ENCODE data around the gene DIP2B. TPM values are rescaled to one million over a fixed set of nuclear protein-coding genes. Genes with fewer than 3 reads are reported as not detected.

The DIP2B gene
- polyA plus RNA-seq, 1 donor from 2014 or later = 44.0 TPM

DNA sequence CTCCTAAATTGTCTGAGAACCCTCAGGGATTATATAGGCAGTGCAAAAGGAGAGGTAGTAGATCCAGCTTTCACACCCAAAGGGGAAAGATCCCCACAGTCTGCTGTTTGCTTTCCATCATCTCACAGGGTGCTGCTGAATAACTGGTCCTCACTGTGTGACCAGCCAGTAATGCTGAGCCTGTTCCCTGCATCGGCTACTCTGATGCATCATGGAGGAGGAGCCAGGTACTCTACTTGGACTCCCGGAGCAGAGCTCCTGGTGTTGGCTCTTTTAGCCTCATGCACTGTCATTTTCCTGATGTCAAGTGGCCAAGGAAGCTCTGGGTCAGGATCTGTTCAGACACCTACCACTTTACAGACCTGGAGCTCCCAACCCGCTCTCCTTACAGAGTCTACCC, 131.7 kb downstream of the DIP2B start:
- H3K27ac ChIP-seq (ENCODE audit: low read length) = no peak overlapping the region
- H2AFZ ChIP-seq (ENCODE audit: low read depth, low read length) = no peak overlapping the region
- no peaks in the 10 kb centered on the region for H3K36me3 ChIP-seq (ENCODE audit: insufficient read depth, low read length)
- H3K9ac ChIP-seq (ENCODE audit: low read length) = no peak overlapping the region
- no peak overlapping the region for H3K4me2 ChIP-seq (ENCODE audit: low read length)
- TF ChIP-seq EP300 (conservative IDR thresholded peaks at IDR 0.05; ENCODE audit: poor library complexity, severe bottlenecking) (no peak), EZH2 (IDR thresholded peaks at IDR 0.05; ENCODE audit: borderline replicate concordance, insufficient read depth, low read length, poor library complexity, severe bottlenecking) (no peak), POLR2AphosphoS5 (IDR thresholded peaks at IDR 0.05) (no peak)
- no peaks in the 10 kb centered on the region for H3K27me3 ChIP-seq (ENCODE audit: insufficient read depth, low read depth, low read length)
- no peaks in the 10 kb centered on the region for H3K9me3 ChIP-seq (ENCODE audit: low read length)
- H3K9me2 ChIP-seq (ENCODE audit: insufficient read depth, low read length) = no peaks in the 10 kb centered on the region
- no peaks in the 10 kb centered on the region for H3K79me2 ChIP-seq (replicated peaks; ENCODE audit: insufficient read depth, low read length)
- no peaks in the 10 kb centered on the region for H3F3A ChIP-seq (ENCODE audit: insufficient read depth, low read length, poor library complexity, severe bottlenecking)
- H3K4me3 ChIP-seq (ENCODE audit: low read length) = no peak overlapping the region
- H4K20me1 ChIP-seq (ENCODE audit: insufficient read depth) = no peaks in the 10 kb centered on the region

DNA sequence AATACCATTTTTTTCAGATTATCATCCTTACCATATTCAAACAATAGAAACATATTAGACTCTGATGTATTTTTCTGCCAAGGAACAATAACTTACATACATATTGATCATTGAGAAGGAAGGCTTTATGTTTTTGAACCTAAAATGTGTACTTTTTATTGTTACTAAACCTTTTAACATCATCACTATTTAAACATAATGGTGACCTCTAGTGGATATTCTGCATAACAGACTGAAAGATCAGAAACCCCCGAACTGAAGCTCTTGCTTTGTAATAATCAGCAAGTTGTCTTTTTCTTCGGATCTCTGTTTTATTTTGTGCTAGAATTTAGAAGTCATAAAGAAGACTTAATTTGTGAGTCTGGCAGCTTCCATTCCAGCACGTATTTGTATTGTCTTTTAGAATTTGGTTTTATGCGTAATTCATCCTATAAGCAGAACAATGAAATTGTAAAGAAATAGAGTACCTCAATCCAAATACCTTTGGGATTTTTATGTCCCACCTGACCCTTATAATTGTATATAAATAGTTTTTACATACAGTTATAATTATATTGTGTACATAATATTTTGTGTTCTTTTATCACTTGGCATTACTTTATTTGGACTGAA, 133.2 kb downstream of the DIP2B start:
- no peak for TF ChIP-seq TAF1 (IDR thresholded peaks at IDR 0.05; ENCODE audit: low read depth)
- TF ChIP-seq EZH2 (IDR thresholded peaks at IDR 0.05; ENCODE audit: borderline replicate concordance, insufficient read depth, low read length, poor library complexity, severe bottlenecking) = no peak
- TF ChIP-seq POLR2AphosphoS5 (IDR thresholded peaks at IDR 0.05) = no peak
- peak; percentile 80 for TF ChIP-seq RAD21 (conservative IDR thresholded peaks at IDR 0.05)
- TF ChIP-seq, protein P1, sequence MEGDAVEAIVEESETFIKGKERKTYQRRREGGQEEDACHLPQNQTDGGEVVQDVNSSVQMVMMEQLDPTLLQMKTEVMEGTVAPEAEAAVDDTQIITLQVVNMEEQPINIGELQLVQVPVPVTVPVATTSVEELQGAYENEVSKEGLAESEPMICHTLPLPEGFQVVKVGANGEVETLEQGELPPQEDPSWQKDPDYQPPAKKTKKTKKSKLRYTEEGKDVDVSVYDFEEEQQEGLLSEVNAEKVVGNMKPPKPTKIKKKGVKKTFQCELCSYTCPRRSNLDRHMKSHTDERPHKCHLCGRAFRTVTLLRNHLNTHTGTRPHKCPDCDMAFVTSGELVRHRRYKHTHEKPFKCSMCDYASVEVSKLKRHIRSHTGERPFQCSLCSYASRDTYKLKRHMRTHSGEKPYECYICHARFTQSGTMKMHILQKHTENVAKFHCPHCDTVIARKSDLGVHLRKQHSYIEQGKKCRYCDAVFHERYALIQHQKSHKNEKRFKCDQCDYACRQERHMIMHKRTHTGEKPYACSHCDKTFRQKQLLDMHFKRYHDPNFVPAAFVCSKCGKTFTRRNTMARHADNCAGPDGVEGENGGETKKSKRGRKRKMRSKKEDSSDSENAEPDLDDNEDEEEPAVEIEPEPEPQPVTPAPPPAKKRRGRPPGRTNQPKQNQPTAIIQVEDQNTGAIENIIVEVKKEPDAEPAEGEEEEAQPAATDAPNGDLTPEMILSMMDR (IDR thresholded peaks at IDR 0.05; ENCODE audit: poor library complexity, severe bottlenecking) = peak; percentile 83
- TF ChIP-seq, protein P2, sequence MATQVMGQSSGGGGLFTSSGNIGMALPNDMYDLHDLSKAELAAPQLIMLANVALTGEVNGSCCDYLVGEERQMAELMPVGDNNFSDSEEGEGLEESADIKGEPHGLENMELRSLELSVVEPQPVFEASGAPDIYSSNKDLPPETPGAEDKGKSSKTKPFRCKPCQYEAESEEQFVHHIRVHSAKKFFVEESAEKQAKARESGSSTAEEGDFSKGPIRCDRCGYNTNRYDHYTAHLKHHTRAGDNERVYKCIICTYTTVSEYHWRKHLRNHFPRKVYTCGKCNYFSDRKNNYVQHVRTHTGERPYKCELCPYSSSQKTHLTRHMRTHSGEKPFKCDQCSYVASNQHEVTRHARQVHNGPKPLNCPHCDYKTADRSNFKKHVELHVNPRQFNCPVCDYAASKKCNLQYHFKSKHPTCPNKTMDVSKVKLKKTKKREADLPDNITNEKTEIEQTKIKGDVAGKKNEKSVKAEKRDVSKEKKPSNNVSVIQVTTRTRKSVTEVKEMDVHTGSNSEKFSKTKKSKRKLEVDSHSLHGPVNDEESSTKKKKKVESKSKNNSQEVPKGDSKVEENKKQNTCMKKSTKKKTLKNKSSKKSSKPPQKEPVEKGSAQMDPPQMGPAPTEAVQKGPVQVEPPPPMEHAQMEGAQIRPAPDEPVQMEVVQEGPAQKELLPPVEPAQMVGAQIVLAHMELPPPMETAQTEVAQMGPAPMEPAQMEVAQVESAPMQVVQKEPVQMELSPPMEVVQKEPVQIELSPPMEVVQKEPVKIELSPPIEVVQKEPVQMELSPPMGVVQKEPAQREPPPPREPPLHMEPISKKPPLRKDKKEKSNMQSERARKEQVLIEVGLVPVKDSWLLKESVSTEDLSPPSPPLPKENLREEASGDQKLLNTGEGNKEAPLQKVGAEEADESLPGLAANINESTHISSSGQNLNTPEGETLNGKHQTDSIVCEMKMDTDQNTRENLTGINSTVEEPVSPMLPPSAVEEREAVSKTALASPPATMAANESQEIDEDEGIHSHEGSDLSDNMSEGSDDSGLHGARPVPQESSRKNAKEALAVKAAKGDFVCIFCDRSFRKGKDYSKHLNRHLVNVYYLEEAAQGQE (IDR thresholded peaks at IDR 0.05; ENCODE audit: borderline replicate concordance) = no peak
- TF ChIP-seq EP300 (conservative IDR thresholded peaks at IDR 0.05; ENCODE audit: poor library complexity, severe bottlenecking) = no peak
- peak; percentile 83 for TF ChIP-seq SMC3 (conservative IDR thresholded peaks at IDR 0.05; ENCODE audit: poor library complexity)
- no peak for TF ChIP-seq MXI1 (conservative IDR thresholded peaks at IDR 0.05; ENCODE audit: poor library complexity, severe bottlenecking)
- Histone ChIP-seq H3F3A (ENCODE audit: insufficient read depth, low read length, poor library complexity, severe bottlenecking) (no peaks in the 10 kb centered on the region), H3K36me3 (ENCODE audit: insufficient read depth, low read length) (no peaks in the 10 kb centered on the region), H3K79me2 (replicated peaks; ENCODE audit: insufficient read depth, low read length) (no peaks in the 10 kb centered on the region), H4K20me1 (ENCODE audit: insufficient read depth) (no peaks in the 10 kb centered on the region), H3K9me3 (ENCODE audit: low read length) (no peaks in the 10 kb centered on the region), H3K4me2 (ENCODE audit: low read length) (no peak overlapping the region), H3K9me2 (ENCODE audit: insufficient read depth, low read length) (no peaks in the 10 kb centered on the region), H2AFZ (ENCODE audit: low read depth, low read length) (no peak overlapping the region), H3K9ac (ENCODE audit: low read length) (no peak overlapping the region), H3K4me3 (ENCODE audit: low read length) (no peak overlapping the region), H3K27me3 (ENCODE audit: insufficient read depth, low read depth, low read length) (no peaks in the 10 kb centered on the region), H3K27ac (ENCODE audit: low read length) (no peak overlapping the region)

All from neural cell (in vitro differentiated cells).